ENCODE measurements around the gene RASSF1. TPM values are rescaled to one million over a fixed set of nuclear protein-coding genes. Genes with fewer than 3 reads are reported as not detected.
A peak's percentile ranks its signal among the peaks of the same experiment; 100 is the strongest.

The RASSF1 gene
- total and polyA plus RNA-seq, 2 of the 13 experiments (the other 11 are each of a cell fraction or from before 2014, with no cell fraction given): 10.2 to 27.5 TPM

DNA sequence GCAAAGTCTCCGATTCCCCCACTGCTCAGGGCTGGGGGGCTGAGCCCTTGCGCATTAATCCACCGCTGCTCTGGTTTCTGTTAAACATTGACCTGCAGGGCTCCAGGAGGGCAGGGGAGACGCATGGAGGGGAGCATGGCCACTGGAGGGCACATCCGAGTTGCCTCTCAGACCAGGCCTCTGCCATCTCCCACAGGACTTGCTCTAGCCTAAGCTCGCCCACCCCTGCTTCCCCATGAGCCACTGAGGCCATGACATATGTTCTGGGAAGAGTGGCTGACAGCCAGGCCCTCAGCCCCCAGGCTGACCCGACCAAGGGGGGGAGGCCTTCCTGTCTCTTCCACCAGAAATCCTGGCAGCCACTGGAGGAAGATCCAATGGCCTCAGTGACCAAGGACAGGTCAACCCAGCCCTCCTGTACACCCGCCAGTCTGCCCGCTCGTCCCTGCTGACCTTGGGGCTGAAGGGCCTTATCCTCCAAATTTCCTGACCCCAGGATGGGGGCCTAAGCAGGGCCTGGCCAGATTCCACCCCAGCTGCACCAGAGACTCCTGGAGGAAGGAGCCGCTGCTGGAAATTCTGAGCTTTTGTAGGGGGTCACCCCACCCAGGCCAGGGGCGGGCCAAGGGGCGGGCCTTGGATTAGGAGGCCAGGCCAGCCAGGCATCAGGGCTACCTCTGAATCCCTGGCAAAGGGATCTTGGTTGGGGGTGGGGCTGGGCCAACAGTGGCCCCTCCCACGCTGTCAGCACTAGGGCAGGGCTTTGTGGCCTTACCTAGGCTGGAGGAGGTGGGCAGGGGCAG lies 37.4 kb downstream of the RASSF1 start, which contains the start of gene HYAL1 (continued):
- TF ChIP-seq ZUFSP (CRISPR knock-in tag; IDR thresholded peaks at IDR 0.05; ENCODE audit: borderline replicate concordance): no peak
- TF ChIP-seq TERF1 (CRISPR knock-in tag; IDR thresholded peaks at IDR 0.05): no peak
- peak; percentile 71 for TF ChIP-seq SAP130 (CRISPR knock-in tag; IDR thresholded peaks at IDR 0.05; ENCODE audit: low read depth)
- TF ChIP-seq, protein P1, sequence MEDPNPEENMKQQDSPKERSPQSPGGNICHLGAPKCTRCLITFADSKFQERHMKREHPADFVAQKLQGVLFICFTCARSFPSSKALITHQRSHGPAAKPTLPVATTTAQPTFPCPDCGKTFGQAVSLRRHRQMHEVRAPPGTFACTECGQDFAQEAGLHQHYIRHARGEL (CRISPR knock-in tag; IDR thresholded peaks at IDR 0.05): no peak
- TF ChIP-seq SMARCE1 (IDR thresholded peaks at IDR 0.05; ENCODE audit: borderline replicate concordance): no peak
- TF ChIP-seq MAF1 (CRISPR knock-in tag; IDR thresholded peaks at IDR 0.05; ENCODE audit: borderline replicate concordance): peak; percentile 70; the same call in 1 of the 2 replicates
- TF ChIP-seq, protein P2, sequence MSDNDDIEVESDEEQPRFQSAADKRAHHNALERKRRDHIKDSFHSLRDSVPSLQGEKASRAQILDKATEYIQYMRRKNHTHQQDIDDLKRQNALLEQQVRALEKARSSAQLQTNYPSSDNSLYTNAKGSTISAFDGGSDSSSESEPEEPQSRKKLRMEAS (IDR thresholded peaks at IDR 0.05): peak; percentile 82
- TF ChIP-seq MED8 (CRISPR knock-in tag; IDR thresholded peaks at IDR 0.05; ENCODE audit: insufficient replicate concordance): peak; percentile 49
- peak; percentile 36 for TF ChIP-seq XRCC5 (optimal IDR thresholded peaks at IDR 0.05; ENCODE audit: low read length)
- peak; percentile 10; the same call in 1 of the 2 replicates for TF ChIP-seq RARA (CRISPR knock-in tag; IDR thresholded peaks at IDR 0.05)
- TF ChIP-seq, protein P3, sequence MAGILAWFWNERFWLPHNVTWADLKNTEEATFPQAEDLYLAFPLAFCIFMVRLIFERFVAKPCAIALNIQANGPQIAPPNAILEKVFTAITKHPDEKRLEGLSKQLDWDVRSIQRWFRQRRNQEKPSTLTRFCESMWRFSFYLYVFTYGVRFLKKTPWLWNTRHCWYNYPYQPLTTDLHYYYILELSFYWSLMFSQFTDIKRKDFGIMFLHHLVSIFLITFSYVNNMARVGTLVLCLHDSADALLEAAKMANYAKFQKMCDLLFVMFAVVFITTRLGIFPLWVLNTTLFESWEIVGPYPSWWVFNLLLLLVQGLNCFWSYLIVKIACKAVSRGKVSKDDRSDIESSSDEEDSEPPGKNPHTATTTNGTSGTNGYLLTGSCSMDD (CRISPR knock-in tag; IDR thresholded peaks at IDR 0.05): no peak
- TF ChIP-seq ZNF30 (CRISPR knock-in tag; IDR thresholded peaks at IDR 0.05): no peak
- TF ChIP-seq ZNF124 (CRISPR knock-in tag; IDR thresholded peaks at IDR 0.05): no peak
- TF ChIP-seq PREB (CRISPR knock-in tag; IDR thresholded peaks at IDR 0.05): 0 out of 2 replicates have a peak, but pooled peaks have one; percentile 37
- TF ChIP-seq ARNT2 (CRISPR knock-in tag; IDR thresholded peaks at IDR 0.05; ENCODE audit: low read depth): 0 out of 2 replicates have a peak, but pooled peaks have one; percentile 24
- TF ChIP-seq ZNF326 (CRISPR knock-in tag; IDR thresholded peaks at IDR 0.05; ENCODE audit: borderline replicate concordance): no peak
- TF ChIP-seq MAFF (IDR thresholded peaks at IDR 0.05; ENCODE audit: low read depth, low read length): no peak
- peak; percentile 42; the same call in 1 of the 2 replicates for TF ChIP-seq ELF3 (CRISPR knock-in tag; IDR thresholded peaks at IDR 0.05)
- TF ChIP-seq PRDM4 (CRISPR knock-in tag; IDR thresholded peaks at IDR 0.05; ENCODE audit: borderline replicate concordance): no peak; the same call in 1 of the 2 replicates
